GM12878 (cell line): ENCODE measurements around the gene KPTN.

Experiments used
- BHLHE40 ChIP-seq, 2 experiments: fragments of 450-650 bp in 1 of 2; IDR thresholded peaks; 2 replicates each; pipeline ENCODE4 v1.6.1; 2011 to 2017; ENCODE audit warnings: low read depth in 2 of 2, borderline replicate concordance in 1 of 2, improper control_type of control experiment in 1 of 2, low read length in 1 of 2, mild to moderate bottlenecking in 1 of 2
- CTCF ChIP-seq, 3 experiments: IDR thresholded peaks in 2 of 3; conservative IDR thresholded peaks in 1 of 3; 2 replicates each; pipeline ENCODE4 v1.5.1; 2011; ENCODE audit warnings: low read depth in 3 of 3, low read length in 3 of 3, mild to moderate bottlenecking in 3 of 3, control low read depth in 2 of 3, moderate library complexity in 2 of 3, inconsistent platforms in 1 of 3, mixed read lengths in 1 of 3; ENCODE audit not compliant: control insufficient read depth in 2 of 3, insufficient read depth in 1 of 3; ENCODE audit errors: extremely low read depth in 1 of 3
- HCFC1 ChIP-seq: fragments of 150-350 bp; IDR thresholded peaks from 2 replicates; pipeline ENCODE4 v1.6.1; 2014; ENCODE audit warnings: low read length
- POLR2A ChIP-seq: IDR thresholded peaks from 2 replicates; pipeline ENCODE4 v1.6.1; 2011; ENCODE audit warnings: low read depth, mild to moderate bottlenecking, low read length
- RBBP5 ChIP-seq: fragments of 200-600 bp; sonication (generic); conservative IDR thresholded peaks from 2 replicates; pipeline ENCODE4 v1.6.1; 2016
- SMC3 ChIP-seq: IDR thresholded peaks from 2 replicates; pipeline ENCODE4 v1.6.1; 2011; ENCODE audit warnings: low read length, improper control_type of control experiment, borderline replicate concordance
- TCF7 ChIP-seq: IDR thresholded peaks from 2 replicates; pipeline ENCODE4 v1.6.1; 2014; ENCODE audit warnings: antibody characterized with exemption, borderline replicate concordance
- TF ChIP-seq, protein P1 (sequence below): IDR thresholded peaks from 2 replicates; pipeline ENCODE4 v1.6.1; 2011; ENCODE audit warnings: borderline replicate concordance, low read depth, mild to moderate bottlenecking, moderate library complexity, low read length; ENCODE audit not compliant: insufficient read depth, poor library complexity, severe bottlenecking

DNA sequence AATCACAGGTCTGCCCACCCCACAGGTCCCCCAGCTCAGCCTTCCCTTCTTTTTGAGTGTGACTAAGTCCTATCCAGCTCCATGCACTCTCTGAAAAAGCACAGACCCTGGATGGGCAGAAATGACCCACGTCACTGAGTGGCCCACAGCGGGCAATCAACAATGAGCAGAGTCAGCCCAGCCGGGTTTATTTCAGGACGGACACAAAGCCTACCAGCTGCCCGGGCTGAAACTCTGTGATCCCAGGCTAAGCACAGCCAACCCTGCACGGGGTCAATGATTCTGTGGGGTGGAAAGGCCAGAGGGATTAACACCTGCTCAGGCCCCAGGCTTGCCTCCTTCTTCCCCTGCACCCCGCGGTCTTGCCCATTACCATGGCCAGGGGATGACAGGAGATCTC is 22.4 kb upstream of the KPTN start:
- TF ChIP-seq, protein P1, sequence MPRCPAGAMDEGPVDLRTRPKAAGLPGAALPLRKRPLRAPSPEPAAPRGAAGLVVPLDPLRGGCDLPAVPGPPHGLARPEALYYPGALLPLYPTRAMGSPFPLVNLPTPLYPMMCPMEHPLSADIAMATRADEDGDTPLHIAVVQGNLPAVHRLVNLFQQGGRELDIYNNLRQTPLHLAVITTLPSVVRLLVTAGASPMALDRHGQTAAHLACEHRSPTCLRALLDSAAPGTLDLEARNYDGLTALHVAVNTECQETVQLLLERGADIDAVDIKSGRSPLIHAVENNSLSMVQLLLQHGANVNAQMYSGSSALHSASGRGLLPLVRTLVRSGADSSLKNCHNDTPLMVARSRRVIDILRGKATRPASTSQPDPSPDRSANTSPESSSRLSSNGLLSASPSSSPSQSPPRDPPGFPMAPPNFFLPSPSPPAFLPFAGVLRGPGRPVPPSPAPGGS: no peak
- TF ChIP-seq BHLHE40 (IDR thresholded peaks at IDR 0.05; ENCODE audit: borderline replicate concordance in 1 of 2, low read depth in 2 of 2, low read length in 1 of 2) (no peak), CTCF (IDR thresholded peaks at IDR 0.05 in 2 of 3, conservative IDR thresholded peaks at IDR 0.05 in 1 of 3; ENCODE audit: control insufficient read depth in 2 of 3, extremely low read depth in 1 of 3, insufficient read depth in 1 of 3, low read depth in 3 of 3, low read length in 3 of 3) (no peak), SMC3 (no peak), HCFC1 (no peak), RBBP5 (no peak), POLR2A (no peak), TCF7 (no peak)
